Measurements from ENCODE around the gene RIMS1.
"Not testable (repeated sequence)": the region's sequence is repeated elsewhere in the genome, so short reads cannot be mapped to it uniquely, and the experiment has no call there.

RIMS1 gene

GRCh38 chr6:72250664-72251063 is 364.3 kb downstream of the RIMS1 start:
- DNase-seq, result no peak

GRCh38 chr6:72260489-72260888 is 374.1 kb downstream of the RIMS1 start:
- no peak for DNase-seq

DNA sequence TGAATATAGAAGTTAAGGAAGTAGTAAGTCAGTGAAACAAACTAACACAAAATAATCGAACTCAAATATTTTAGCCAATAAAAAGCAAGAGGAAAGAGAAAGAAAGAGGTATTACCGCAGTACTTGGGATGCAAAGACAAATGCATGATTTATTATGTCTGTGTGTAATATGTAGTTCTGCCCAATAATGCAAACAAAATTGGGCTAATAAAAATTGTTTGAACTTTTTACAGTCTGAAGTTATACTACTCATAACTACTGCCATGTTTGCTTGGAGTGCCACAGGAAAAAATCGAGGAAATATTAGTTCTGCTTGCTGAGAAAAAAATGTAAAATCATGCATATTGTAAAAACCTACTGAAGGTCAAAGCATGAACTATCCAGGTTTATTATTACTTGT is 375.2 kb downstream of the RIMS1 start:
- no peak for DNase-seq

DNA sequence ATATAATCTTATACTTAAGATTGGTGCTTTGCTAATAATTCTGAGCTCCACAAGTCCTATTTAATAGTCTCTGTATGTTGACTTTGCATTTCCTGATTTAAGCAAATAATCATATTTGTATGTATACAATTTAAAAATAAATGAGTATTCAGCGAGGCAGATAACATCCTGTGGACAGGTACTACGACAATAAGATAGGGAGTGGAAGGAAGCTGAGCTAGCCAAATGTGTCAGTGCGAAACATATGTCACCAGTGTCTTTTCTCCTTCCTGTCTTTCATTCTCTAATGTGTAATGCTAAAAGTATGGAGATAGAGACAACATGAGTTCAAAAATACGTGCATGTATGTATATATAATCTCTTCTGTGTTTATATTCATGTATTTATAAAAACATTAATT is 375.9 kb downstream of the RIMS1 start:
- no peak for DNase-seq

GRCh38 chr6:72267470-72267869 is 381.1 kb downstream of the RIMS1 start:
- no peak for DNase-seq

GRCh38 chr6:72271531-72271930 is 385.2 kb downstream of the RIMS1 start:
- DNase-seq, result no peak

DNA sequence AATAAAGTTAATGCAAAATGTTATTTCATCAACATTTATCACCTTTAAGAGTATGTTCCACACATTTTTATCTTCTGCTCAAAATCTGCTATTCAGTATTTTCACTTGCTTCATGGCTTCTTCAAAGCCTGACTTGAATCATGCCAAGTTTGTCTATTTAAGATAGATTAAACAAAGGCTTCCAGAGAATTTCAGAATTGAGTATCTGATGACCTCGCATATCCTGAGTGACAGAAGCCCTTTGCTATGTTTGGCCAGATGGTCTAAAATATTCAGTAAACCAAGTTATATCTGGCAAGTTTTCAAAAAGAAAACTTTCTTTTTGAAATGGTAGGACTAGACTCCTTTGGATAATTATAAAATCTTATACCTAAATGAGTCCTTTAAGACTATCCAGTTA is 386.6 kb downstream of the RIMS1 start:
- DNase-seq, result no peak

GRCh38 chr6:72275888-72276287 is 389.5 kb downstream of the RIMS1 start:
- no peak for DNase-seq

DNA sequence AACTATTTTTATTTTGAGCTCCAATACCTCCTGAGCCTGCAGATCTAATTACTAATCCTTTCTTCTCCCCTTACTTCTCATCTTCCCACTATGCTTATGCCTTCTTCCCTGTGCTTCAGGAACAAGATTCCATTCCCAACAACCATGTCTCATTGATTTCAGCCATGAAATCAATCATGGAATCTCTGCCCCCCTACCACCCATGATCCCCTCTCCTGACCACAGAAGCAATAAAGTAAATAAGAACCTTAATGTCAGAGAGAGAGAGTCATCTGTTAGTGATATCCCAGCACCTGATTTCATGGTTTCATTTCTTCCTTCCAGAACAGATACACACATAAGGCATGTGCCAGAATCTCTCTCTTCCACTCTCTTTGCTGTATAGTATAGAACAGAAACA is 395.9 kb downstream of the RIMS1 start:
- DNase-seq, result no peak

- DNase-seq, result no peak
Observed at GRCh38 chr6:72283571-72283970, 397.2 kb downstream of the RIMS1 start.

DNA sequence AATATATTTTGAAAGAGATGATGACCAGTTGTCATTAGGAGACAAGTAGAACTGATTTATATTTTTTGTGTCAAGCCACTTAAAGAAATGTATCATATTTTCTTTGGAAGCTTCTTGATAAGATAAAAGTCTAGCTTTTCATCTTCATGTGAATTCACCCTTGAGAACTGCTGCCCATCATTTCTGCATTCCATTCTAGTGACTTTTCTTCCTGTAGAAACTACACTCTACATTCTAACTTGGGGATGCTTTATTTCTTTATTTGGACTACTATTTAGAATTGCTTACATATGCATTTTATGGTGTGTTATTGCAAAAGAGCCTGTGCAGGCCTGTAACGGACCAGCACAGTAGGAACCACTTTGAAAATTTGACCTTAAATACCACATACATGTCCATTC is 400.6 kb downstream of the RIMS1 start:
- no peak for DNase-seq

GRCh38 chr6:72287801-72288200 is 401.5 kb downstream of the RIMS1 start:
- DNase-seq, result no peak

GRCh38 chr6:72288592-72288991 is 402.2 kb downstream of the RIMS1 start:
- DNase-seq, result no peak

GRCh38 chr6:72290620-72291019 is 404.3 kb downstream of the RIMS1 start:
- no peak for DNase-seq

GRCh38 chr6:72296375-72296774 is 410.0 kb downstream of the RIMS1 start:
- DNase-seq, result no peak

- DNase-seq, result no peak
Observed at GRCh38 chr6:72305971-72306370, 419.6 kb downstream of the RIMS1 start.

GRCh38 chr6:72316675-72317380 is 430.5 kb downstream of the RIMS1 start:
- no peak for DNase-seq

GRCh38 chr6:72321788-72322187 is 435.4 kb downstream of the RIMS1 start:
- no peak for DNase-seq

DNA sequence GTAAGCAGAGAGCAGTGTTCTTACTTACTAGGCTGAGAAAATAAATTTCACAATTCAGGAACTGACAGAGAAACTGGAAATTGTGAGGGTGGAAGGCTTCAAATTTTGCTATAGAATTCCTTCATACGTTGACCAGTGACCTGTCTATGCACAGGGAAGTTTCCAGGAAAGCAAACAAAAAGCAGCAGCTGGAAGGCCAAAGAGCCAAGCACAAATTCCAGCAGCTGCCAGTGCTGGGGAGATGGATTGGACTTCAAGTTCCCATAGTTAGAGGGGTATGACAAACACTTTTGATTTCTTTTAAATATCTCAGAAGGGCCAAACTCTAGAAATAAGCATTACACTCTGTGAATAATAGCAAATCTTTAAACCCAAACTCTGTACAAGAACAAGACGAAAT is 436.4 kb downstream of the RIMS1 start:
- DNase-seq, result no peak

- no peak for DNase-seq
Observed at GRCh38 chr6:72324591-72324990, 438.2 kb downstream of the RIMS1 start.

- DNase-seq, result no peak
Observed at GRCh38 chr6:72328775-72329174, 442.4 kb downstream of the RIMS1 start.

GRCh38 chr6:72335203-72335602 is 448.9 kb downstream of the RIMS1 start:
- not testable (repeated sequence) for DNase-seq

GRCh38 chr6:72348926-72349325 is 462.6 kb downstream of the RIMS1 start:
- DNase-seq, result no peak

GRCh38 chr6:72350296-72350881 is 464.0 kb downstream of the RIMS1 start:
- DNase-seq, result no peak

All from activated CD4-positive, alpha-beta T cell treated with anti-CD3 and anti-CD28 coated beads, Interleukin-2, amount 50 U/mL, for 48 hours (primary cell).